Measurements from ENCODE around the gene MAP4K4.

- TF ChIP-seq POLR2A (IDR thresholded peaks at IDR 0.05; ENCODE audit: low read length) (no peak), GATA1 (IDR thresholded peaks at IDR 0.05; ENCODE audit: low read depth, low read length) (no peak)
These were observed 80.6 kb downstream of the MAP4K4 start for GRCh38 chr2:101778102-101778501.

Measured in erythroblast (primary cell).